HG03066 (cell line): ENCODE results near the gene CALHM2.

ENCODE experiments used
- ATAC-seq: cut with Tn5 transposase; IDR thresholded peaks from one replicate; pipeline ENCODE4 v1.9.1; 2021; ENCODE audit warnings: low read depth; ENCODE audit not compliant: unreplicated experiment

The CALHM2 gene

GRCh38 chr10:103476046-103476768 is 24.0 kb upstream of the CALHM2 start:
- ATAC-seq = no peak

GRCh38 chr10:103475437-103475836 is 23.3 kb upstream of the CALHM2 start:
- no peak for ATAC-seq

GRCh38 chr10:103474077-103474476 is 21.9 kb upstream of the CALHM2 start:
- ATAC-seq = no peak

- ATAC-seq = no peak
Measured at GRCh38 chr10:103473261-103473671, 21.1 kb upstream of the CALHM2 start.

GRCh38 chr10:103472005-103472404 is 19.8 kb upstream of the CALHM2 start:
- no peak for ATAC-seq

- ATAC-seq = peak; percentile 80
Measured at GRCh38 chr10:103470761-103471653, 18.8 kb upstream of the CALHM2 start.

- no peak for ATAC-seq
Measured at GRCh38 chr10:103469201-103469600, 17.0 kb upstream of the CALHM2 start.

GRCh38 chr10:103467406-103467805 is 15.2 kb upstream of the CALHM2 start:
- no peak for ATAC-seq

GRCh38 chr10:103466734-103467133 is 14.6 kb upstream of the CALHM2 start:
- no peak for ATAC-seq

GRCh38 chr10:103465411-103466179 is 13.4 kb upstream of the CALHM2 start:
- ATAC-seq = no peak

GRCh38 chr10:103463499-103463898 is 11.3 kb upstream of the CALHM2 start:
- ATAC-seq = no peak

- no peak for ATAC-seq
Measured at GRCh38 chr10:103459615-103460014, 7.4 kb upstream of the CALHM2 start.

- peak; percentile 85 for ATAC-seq
Measured at GRCh38 chr10:103458720-103459119, 6.5 kb upstream of the CALHM2 start, which contains the start of gene CALHM1. TSS of gene CALHM1 (minus strand) at chr10:103458900. CDS start at chr10:103458751, 149 bp downstream.

- ATAC-seq = no peak
Measured at GRCh38 chr10:103457896-103458583, 5.9 kb upstream of the CALHM2 start.

- ATAC-seq = no peak
Measured at GRCh38 chr10:103457176-103457712, 5.1 kb upstream of the CALHM2 start.

GRCh38 chr10:103456074-103456660 is 4.0 kb upstream of the CALHM2 start:
- no peak for ATAC-seq

GRCh38 chr10:103455235-103455634 is 3.1 kb upstream of the CALHM2 start:
- no peak for ATAC-seq

GRCh38 chr10:103454026-103454425 is 1.9 kb upstream of the CALHM2 start:
- no peak for ATAC-seq

- no peak for ATAC-seq
Measured at GRCh38 chr10:103452506-103453230, 498 bp upstream of the CALHM2 start.
